ENCODE data around the gene PLEKHD1.
A peak's percentile ranks its signal among the peaks of the same experiment; 100 is the strongest.
"Not testable (repeated sequence)": the region's sequence is repeated elsewhere in the genome, so short reads cannot be mapped to it uniquely, and the experiment has no call there.

The PLEKHD1 gene

DNA sequence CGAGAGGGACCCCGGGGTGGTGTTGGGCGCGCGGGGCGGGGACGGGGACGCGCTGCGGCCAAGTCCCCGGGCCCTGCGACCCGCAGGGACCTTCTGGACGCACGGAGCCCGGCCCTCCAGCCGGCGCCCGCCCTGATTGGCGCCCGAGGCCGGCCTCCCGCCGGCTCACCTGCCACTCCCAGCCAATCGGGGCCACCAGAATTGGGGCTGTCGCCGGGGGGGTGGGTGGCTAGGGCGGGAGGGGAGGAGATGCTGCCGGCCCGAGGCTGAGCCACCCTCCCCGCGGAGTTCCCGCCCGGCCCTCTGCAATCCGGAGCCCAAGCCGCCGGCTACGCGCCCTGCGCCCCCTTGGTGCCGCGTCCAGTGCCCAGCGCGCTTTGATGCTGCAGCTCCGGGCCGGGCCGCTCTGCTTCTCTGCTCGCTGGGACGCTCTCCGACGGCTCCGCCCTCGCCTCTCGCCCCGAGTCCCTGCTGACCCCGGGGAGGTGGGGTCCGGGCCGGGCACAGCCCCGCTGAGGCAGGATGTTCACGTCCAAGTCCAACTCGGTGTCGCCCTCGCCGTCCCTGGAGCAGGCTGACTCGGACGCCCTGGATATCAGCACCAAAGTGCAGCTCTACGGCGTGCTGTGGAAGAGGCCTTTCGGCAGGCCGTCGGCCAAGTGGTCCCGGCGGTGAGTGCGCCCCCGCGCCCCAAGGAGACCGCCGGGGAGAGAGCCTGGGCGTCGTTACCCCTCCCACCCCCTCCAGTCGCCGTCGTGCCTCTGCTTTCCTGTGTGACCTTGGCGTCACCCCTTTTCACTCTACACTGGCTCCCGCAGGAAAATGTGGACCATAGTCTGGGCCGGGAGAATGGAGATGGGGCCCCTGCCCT is at the start of gene PLEKHD1:
Gene PLEKHD1, plus strand, starts transcription at position 285 of the 871 bp plus-strand sequence. Its CDS starts 238 bp downstream, at position 523.
- no peak for DNase-seq (ENCODE audit: low read depth)

- DNase-seq (ENCODE audit: low read depth): no peak
These were observed 44.8 kb upstream of the PLEKHD1 start for GRCh38 chr14:69439521-69440270.

- DNase-seq (ENCODE audit: low read depth): no peak
These were observed 42.6 kb upstream of the PLEKHD1 start for GRCh38 chr14:69441948-69442347.

- no peak for DNase-seq (ENCODE audit: low read depth)
These were observed 41.2 kb upstream of the PLEKHD1 start for GRCh38 chr14:69443296-69443805.

- no peak for DNase-seq (ENCODE audit: low read depth)
These were observed 35.3 kb upstream of the PLEKHD1 start for GRCh38 chr14:69449216-69449615.

DNA sequence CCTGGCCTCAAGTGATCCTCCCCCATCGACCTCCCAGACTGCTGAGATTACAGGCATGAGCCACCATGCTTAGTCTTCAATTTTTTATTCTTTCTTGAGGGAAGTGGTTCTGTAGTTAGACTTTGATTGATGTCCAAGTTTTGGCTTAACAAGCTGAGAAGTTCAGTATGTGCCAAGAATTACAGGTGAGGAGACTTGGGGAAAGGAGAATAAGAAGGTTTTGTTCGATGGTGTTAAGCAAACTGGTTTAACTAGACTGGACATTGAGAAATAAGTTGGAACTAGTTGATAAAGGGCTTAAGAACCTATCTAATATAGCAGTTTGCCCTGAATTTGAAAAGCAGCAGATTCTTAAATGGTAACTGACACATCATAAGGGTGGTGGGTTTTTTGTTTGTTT is 32.6 kb upstream of the PLEKHD1 start:
- DNase-seq (ENCODE audit: low read depth): no peak

- no peak for DNase-seq (ENCODE audit: low read depth)
These were observed 26.2 kb upstream of the PLEKHD1 start for GRCh38 chr14:69458350-69458749.

GRCh38 chr14:69459122-69459521 is 25.4 kb upstream of the PLEKHD1 start:
- no peak for DNase-seq (ENCODE audit: low read depth)

- peak; percentile 27 for DNase-seq (ENCODE audit: low read depth)
These were observed 24.3 kb upstream of the PLEKHD1 start for GRCh38 chr14:69460093-69460701.

DNA sequence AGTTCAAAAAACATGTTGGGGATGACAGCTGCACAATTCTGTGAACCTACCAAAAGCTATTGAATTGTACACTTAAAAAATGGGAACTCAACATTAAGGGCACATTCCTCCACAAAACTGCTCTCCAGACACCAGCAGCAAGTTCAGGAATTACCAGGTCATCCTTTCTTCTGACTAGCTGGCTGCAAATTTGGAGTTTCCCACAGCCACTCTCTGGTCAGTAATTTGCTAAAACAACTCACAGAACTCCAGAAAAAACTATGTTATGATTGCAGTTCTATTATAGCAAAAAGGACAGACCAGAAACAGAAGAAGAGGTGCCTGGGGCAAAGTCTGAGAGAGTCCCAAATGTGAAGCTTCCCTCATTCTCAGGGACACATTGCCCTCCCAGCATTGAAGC is 20.1 kb upstream of the PLEKHD1 start:
- no peak for DNase-seq (ENCODE audit: low read depth)

DNA sequence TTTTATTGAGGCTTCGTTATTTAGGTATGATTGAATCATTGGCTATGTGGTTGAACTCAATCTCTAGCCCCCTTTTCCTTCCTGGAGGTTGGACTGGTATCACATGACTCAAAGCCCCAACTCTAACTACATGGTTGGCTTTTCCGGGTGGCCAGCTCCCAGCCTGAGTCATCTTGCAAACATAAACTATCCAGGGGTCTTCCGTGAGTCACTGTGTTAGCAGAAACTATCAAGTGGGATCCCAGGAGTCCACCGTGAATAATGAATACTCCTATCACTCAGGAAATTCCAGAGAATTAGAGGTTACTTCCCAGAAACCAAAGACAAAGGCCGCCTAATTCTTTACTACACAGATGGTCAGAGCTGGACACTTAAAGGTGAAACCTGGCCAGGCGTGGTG is 19.7 kb upstream of the PLEKHD1 start:
- no peak for DNase-seq (ENCODE audit: low read depth)

- DNase-seq (ENCODE audit: low read depth): no peak
These were observed 15.6 kb upstream of the PLEKHD1 start for GRCh38 chr14:69468949-69469348.

DNA sequence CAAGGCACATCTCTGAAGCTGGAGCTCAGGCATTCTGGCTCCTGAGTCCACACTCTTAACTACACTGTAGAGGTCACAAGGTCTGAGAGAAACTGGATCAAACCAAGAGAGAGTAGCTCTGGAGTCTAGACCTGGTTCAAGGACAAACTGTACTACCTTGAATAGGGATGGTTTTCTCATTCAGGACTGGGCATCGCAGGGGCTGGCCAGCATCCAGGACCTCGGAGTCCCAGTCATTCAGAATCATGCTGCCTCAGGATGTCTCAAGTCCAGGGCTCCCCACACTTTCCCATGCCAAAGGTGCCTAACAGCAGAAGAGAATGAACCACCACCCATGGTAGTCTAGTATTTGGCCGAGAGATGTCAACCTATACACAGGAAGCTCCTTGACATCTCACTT is 13.1 kb upstream of the PLEKHD1 start:
- DNase-seq (ENCODE audit: low read depth): no peak

GRCh38 chr14:69471916-69472315 is 12.6 kb upstream of the PLEKHD1 start:
- DNase-seq (ENCODE audit: low read depth): no peak

DNA sequence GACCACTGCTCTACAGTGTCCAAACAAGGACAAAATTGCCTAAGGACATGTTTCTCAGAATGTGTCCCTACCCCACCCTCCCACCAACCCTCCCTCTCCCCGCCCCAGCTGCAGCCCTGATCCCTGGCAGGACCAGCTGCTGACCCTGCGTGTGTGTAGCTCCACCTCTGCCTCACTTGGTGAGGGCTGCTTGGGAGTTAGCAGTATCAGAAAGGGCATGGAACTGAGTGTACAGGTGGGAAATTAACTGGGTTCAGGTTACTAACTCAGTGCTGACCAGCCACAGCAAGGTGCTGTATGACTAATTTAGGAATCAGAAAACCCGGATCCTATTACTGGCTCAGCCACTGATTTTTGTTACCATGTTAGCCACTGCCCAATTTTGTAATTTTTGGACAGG is 11.3 kb upstream of the PLEKHD1 start:
- DNase-seq (ENCODE audit: low read depth): no peak

DNA sequence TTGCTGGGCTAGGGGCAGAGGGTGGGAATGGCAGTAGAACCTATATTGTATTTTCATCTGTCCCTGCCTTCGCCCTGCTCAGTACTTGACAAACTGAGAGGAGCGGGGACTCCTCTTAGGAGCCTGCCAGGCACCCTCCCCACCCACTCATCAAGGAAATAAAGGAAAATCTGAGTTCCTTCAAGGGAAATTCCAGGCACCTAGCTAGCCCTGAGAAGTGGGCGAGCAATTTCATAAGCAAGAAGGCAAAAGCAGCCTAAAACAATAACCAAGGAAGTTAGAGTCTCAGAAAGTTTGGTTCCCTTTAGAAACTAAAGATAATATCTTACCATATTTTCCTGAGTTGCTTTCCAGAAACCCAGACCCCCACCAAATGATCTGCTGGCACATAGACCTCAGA is 10.6 kb upstream of the PLEKHD1 start:
- no peak for DNase-seq (ENCODE audit: low read depth)

DNA sequence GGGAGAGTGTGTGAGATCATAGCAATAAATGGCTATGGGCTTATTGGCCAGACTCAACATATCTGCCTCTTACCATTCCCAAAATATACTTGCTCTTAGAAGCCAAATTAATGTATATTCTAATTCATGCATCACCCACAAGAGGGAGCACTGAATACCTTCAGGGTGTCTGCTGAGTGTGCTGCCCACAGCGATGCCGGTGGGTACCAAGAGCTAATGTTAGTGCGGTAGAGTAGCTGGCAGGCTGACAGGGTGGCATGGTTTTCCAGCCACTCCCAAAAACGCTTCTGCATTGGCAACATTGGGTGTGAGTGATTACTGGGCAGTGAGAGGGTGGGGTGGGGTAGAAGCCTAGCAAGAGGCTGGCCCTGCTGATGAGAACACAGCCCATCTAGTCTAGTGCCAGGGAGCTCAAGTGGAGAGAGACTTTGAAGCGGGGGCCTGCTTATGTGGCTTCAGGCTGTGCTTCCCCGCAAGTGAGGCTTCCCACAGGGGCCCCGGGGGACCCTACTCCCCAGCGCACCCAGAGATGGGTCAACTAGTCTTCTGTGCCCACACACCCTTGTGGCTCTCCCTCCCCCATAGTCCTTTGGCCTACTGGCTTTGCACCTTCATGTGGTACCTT is 9.2 kb upstream of the PLEKHD1 start:
- DNase-seq (ENCODE audit: low read depth): no peak

DNA sequence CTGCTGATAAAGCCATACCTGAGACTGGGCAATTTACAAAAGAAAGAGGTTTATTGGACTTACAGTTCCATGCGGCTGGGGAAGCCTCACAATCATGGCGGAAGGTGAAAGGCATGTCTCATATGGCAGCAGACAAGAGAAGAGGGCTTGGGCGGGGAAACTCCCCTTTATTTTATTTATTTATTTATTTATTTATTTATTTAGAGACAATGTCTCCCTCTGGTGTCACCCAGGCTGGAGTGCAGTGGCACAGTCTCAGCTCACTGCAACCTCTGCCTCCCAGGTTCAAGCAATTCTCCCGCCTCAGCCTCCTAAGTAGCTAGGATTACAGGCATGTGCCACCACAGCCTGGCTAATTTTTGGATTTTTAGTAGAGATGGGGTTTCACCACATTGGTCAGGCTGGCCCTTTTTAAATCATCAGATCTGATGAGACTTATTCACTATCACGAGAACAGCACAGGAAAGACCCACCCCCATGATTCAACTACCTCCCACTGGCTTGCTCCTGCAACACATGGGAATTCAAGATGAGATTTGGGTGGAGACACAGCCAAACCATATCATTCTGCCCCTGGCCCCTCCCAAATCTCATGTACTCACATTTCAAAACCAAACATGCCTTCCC is 7.6 kb upstream of the PLEKHD1 start:
- DNase-seq (ENCODE audit: low read depth): not testable (repeated sequence)

GRCh38 chr14:69478055-69478454 is 6.5 kb upstream of the PLEKHD1 start:
- DNase-seq (ENCODE audit: low read depth): not testable (repeated sequence)

GRCh38 chr14:69479696-69480095 is 4.8 kb upstream of the PLEKHD1 start:
- DNase-seq (ENCODE audit: low read depth): no peak

- no peak for DNase-seq (ENCODE audit: low read depth)
These were observed 4.4 kb upstream of the PLEKHD1 start for GRCh38 chr14:69480136-69480535.
